SK-N-SH (cell line): ENCODE data around the gene PDE4C. TPM values are rescaled to one million over a fixed set of nuclear protein-coding genes. Genes with fewer than 3 reads are reported as not detected.

Experiments
- CTCF ChIA-PET: fragments of 300-600, 350-600 bp; formaldehyde crosslinking; extraction: SDS; loops from one replicate; lab custom pipeline; 2021; lab: Yijun Ruan, JAX
- POLR2A ChIA-PET: fragments of 350-600 bp; sonication (Branson Sonifier 250); formaldehyde crosslinking; extraction: SDS; loops from one replicate; lab custom pipeline; 2020; ENCODE audit warnings: antibody characterized with exemption, inconsistent platforms; lab: Yijun Ruan, JAX
- DNase-seq: peaks from one replicate; pipeline ENCODE4 v3.0.0; 2012
- H2AFZ ChIP-seq: fragments of 200-600 bp; sonication (generic); 2 replicates; pipeline ENCODE4 v1.8.1; 2016; ENCODE audit warnings: antibody characterized with exemption, mild to moderate bottlenecking, low read depth
- H3F3A ChIP-seq: fragments of 200-600 bp; sonication (generic); replicated peaks from 2 replicates; pipeline ENCODE3; 2016; ENCODE audit warnings: antibody characterized with exemption, mild to moderate bottlenecking; ENCODE audit not compliant: insufficient read depth
- H3K27ac ChIP-seq, 2 experiments: fragments of 200-500 bp in 1 of 2; fragments of 200-600 bp in 1 of 2; sonication (Bioruptor generic) in 1 of 2; sonication (generic), shearing (Covaris generic) in 1 of 2; 2 replicates each; pipeline versions ENCODE4 v1.5.1 to v1.6.1; 2014 to 2016; ENCODE audit warnings: low read depth in 2 of 2, inconsistent platforms in 1 of 2, low read length in 1 of 2, mild to moderate bottlenecking in 1 of 2, mixed read lengths in 1 of 2
- H3K27me3 ChIP-seq: fragments of 200-600 bp; sonication (generic), shearing (Covaris generic); 2 replicates; pipeline ENCODE4 v1.6.1; 2016; ENCODE audit warnings: mixed run types; ENCODE audit not compliant: insufficient read depth
- H3K36me3 ChIP-seq, 2 experiments: fragments of 200-500 bp in 1 of 2; fragments of 200-600 bp in 1 of 2; sonication (Bioruptor generic) in 1 of 2; sonication (generic) in 1 of 2; replicated peaks in 1 of 2; 2 replicates each; pipeline versions ENCODE3 to v1.5.1; 2014 to 2016; ENCODE audit warnings: low read length in 1 of 2, mild to moderate bottlenecking in 1 of 2; ENCODE audit not compliant: insufficient read depth in 2 of 2, control insufficient read depth in 1 of 2
- H3K4me1 ChIP-seq, 2 experiments: fragments of 200-500 bp in 1 of 2; fragments of 200-600 bp in 1 of 2; sonication (Bioruptor generic) in 1 of 2; sonication (generic), shearing (Covaris generic) in 1 of 2; 2 replicates each; pipeline versions ENCODE4 v1.5.1 to v1.6.1; 2014 to 2016; ENCODE audit warnings: low read depth in 1 of 2, low read length in 1 of 2, mixed run types in 1 of 2; ENCODE audit not compliant: insufficient read depth in 2 of 2, control insufficient read depth in 1 of 2
- H3K4me2 ChIP-seq: fragments of 200-600 bp; sonication (generic), shearing (Covaris generic); 2 replicates; pipeline ENCODE4 v1.6.1; 2017; ENCODE audit warnings: mixed run types
- H3K4me3 ChIP-seq, 2 experiments: fragments of 200-500 bp in 1 of 2; fragments of 200-600 bp in 1 of 2; sonication (Bioruptor generic) in 1 of 2; sonication (generic), shearing (Covaris generic) in 1 of 2; 2 replicates each; pipeline versions ENCODE4 v1.5.1 to v1.8.1; 2014 to 2016; ENCODE audit warnings: low read depth in 2 of 2, inconsistent platforms in 1 of 2, low read length in 1 of 2, mild to moderate bottlenecking in 1 of 2, mixed read lengths in 1 of 2, moderate library complexity in 1 of 2
- H3K79me2 ChIP-seq: fragments of 200-600 bp; sonication (generic); 2 replicates; pipeline ENCODE4 v1.8.1; 2017; ENCODE audit warnings: mild to moderate bottlenecking; ENCODE audit not compliant: insufficient read depth
- H3K9ac ChIP-seq: fragments of 200-600 bp; sonication (generic); 2 replicates; pipeline ENCODE4 v1.6.1; 2017; ENCODE audit warnings: mixed run types
- H3K9me2 ChIP-seq: fragments of 200-600 bp; sonication (generic); 2 replicates; pipeline ENCODE4 v1.6.1; 2017; ENCODE audit warnings: mixed run types
- H3K9me3 ChIP-seq: fragments of 200-600 bp; sonication (generic); 2 replicates; pipeline ENCODE4 v1.6.1; 2017; ENCODE audit warnings: mixed run types, mild to moderate bottlenecking, moderate library complexity
- H4K20me1 ChIP-seq: fragments of 200-600 bp; sonication (generic); 2 replicates; pipeline ENCODE4 v1.6.1; 2017; ENCODE audit warnings: mild to moderate bottlenecking, mixed run types; ENCODE audit not compliant: insufficient read depth
- EZH2phosphoT487 ChIP-seq: fragments of 200-600 bp; sonication (generic); IDR thresholded peaks from 2 replicates; pipeline ENCODE4 v1.6.1; 2017; ENCODE audit warnings: low read depth, mixed run types, mild to moderate bottlenecking, antibody characterized with exemption, moderate library complexity, borderline replicate concordance
- FOXJ3 ChIP-seq: sonication (generic); formaldehyde crosslinking; IDR thresholded peaks from 2 replicates; pipeline ENCODE4 v1.5.1; 2020; ENCODE audit warnings: mild to moderate bottlenecking, missing genetic modification reagents
- FOXM1 ChIP-seq: IDR thresholded peaks from 2 replicates; pipeline ENCODE4 v1.4.0; 2012; ENCODE audit warnings: low read depth, mild to moderate bottlenecking
- GATA2 ChIP-seq: sonication (generic); formaldehyde crosslinking; IDR thresholded peaks from 2 replicates; pipeline ENCODE4 v1.5.0; 2020; ENCODE audit warnings: mild to moderate bottlenecking, missing genetic modification reagents
- MXI1 ChIP-seq: IDR thresholded peaks from 2 replicates; pipeline ENCODE4 v1.6.1; 2012; ENCODE audit warnings: mild to moderate bottlenecking, low read depth, low read length, improper control_type of control experiment
- NRF1 ChIP-seq: IDR thresholded peaks from 2 replicates; pipeline ENCODE4 v1.6.1; 2012; ENCODE audit warnings: low read depth, mild to moderate bottlenecking, low read length
- TEAD4 ChIP-seq: IDR thresholded peaks from 2 replicates; pipeline ENCODE4 v1.4.0; 2012; ENCODE audit warnings: mild to moderate bottlenecking, borderline replicate concordance; ENCODE audit not compliant: insufficient read depth
- WGBS: methylation state at CpG from one replicate; pipeline ENCODE4 v1.1.6; 2017; ENCODE audit warnings: low lambda C conversion rate; 5-methylcytosine and 5-hydroxymethylcytosine counted together
- polyA plus RNA-seq, 3 experiments: library from polyadenylated mRNA; depleted of rRNA; stranded (reverse); fragments of >200 nt; gene quantifications; 2 replicates each; pipeline ENCODE4 v1.2.3, GENCODE V29; 2012
- TF ChIP-seq, protein P1 (sequence below): IDR thresholded peaks from 2 replicates; pipeline ENCODE4 v1.4.0; 2012; ENCODE audit warnings: low read depth, borderline replicate concordance

PDE4C gene
- polyA plus RNA-seq, 1 of the 3 experiments (the other 2 are of a cell fraction), result 0.36 TPM

DNA sequence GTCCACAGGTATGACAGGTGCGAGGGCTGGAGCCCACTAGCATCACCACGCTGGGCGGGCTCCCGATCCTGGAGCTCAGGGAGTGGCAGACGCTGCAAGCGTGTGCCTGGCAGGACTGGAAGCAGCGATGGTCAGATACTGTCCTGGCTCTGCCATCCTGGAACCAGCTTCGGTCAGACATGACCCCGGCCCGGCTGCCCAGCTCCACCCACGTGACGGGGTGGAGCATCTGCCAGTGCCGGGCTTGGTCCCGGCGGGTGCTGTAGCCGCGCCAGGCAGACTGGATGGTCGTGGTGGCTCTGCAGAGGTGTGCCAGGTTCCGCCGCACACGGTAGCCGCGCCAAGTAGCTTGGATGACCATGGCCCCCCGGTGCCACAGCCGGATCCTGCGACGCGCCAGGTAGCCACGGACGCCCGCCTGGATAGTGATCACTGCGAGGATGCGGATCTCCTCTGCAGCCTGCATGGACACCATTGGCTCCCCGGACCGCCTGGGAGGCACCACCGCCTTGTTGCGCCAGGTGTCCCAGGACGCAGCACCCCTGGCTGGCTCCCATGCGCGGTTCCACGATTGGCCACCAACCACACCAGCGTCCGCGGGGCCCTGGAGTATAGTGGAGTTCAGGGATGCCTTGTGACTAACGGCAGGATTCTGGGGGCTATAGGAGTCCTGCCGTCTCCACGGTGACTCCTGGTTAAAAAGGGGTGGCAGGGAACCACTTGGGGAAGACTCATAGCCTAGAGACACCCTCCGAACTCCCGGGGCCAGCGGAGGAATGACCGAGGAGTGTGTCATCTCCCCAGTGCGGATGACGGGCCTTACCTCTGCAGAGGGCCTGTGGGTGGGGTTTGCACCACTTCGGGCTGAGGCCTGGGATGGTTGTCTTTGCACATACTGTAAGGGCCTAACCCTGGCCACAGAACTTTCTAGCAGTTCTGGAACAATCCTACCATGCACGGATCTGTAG lies 31.5 kb upstream of the PDE4C start:
- CTCF ChIA-PET, result interaction anchor here (0.8 to 19.4 kb wide), 7 partner anchors 14 to 145 kb away, joined by 3 to 505 read pairs (median 5); partner anchors contain the start of genes IQCN, JUND, MPV17L2 and PDE4C

DNA sequence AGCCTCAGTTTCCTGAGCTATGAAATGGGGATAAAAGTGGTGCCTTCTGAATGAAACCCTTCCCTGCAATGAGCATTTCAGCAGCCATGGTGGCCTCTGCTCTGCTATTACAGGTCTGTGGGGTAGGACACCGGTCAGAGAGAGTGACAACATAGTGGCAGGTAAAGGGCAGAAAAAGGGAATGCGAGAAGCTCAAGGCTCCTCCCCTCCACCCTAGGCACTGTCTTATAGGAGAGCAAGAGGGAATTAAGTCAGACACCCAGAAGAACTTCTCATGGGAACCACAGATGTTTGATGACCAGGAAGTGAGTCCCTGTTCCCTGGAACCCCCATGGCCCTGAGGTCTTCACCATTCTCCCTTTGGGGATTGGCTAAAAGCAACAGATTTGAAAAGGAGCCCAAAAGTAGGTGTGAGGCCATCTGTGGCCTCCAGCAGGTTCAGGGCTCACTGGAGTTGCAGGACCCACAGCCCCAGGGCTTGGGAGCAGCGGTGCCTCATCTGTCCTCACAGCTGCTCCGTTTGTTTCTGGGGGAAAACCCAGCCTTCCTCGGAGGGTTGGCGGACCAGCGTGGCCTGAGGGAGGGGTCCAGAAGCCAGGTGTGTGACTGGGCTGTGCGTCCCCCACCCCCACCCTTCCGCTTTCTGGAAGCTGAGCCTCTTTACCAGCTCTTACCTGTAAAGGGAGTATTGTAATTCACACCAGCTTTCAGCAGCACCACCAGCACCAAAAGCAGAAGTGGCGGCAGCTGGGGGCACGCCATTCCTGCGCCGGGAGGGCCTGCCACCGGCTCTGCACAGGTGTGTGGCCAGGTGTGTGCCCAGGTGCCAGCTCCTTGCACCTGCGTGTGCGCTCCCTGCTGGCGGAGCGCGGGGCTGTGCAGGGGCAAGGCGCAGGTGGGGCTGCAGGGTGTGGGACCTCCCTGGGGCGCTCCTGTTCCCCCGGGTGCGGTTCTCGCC lies 28.6 kb upstream of the PDE4C start:
- no peak overlapping the region for H3K4me3 ChIP-seq

More for the DNA sequence above, 31.5 kb upstream of the PDE4C start:
- Histone ChIP-seq H3K9ac (no peak overlapping the region), H3K79me2 (no peaks in the 10 kb centered on the region), H3K4me1 (no peaks in the 10 kb centered on the region), H3K4me2 (no peak overlapping the region), H3K27me3 (peaks cover 19% of the 10 kb centered on the region), H3K4me3 (no peak overlapping the region), H2AFZ (no peak overlapping the region), H3K36me3 (peaks cover 0 to under 1% of the 10 kb centered on the region in 2 experiments), H3K27ac (no peak overlapping the region), H3K9me3 (no peaks in the 10 kb centered on the region), H3F3A (peaks cover 2% of the 10 kb centered on the region), H3K9me2 (no peaks in the 10 kb centered on the region), H4K20me1 (0 out of 2 replicates have a peak, but pooled peaks cover 2% of the 10 kb centered on the region)
- no peak for DNase-seq
- no peak for TF ChIP-seq TEAD4
- no peak for TF ChIP-seq EZH2phosphoT487
- no peak for TF ChIP-seq FOXM1
- no peak for TF ChIP-seq GATA2
- no peak for TF ChIP-seq NRF1
- POLR2A ChIA-PET, result interaction anchor here (1.9 kb wide), 1 partner anchor 22 kb away, joined by 4 read pairs; no protein-coding TSS in a partner anchor
- 78% methylated on average over 23 of the region's 55 CpGs for WGBS

More for the DNA sequence above, 28.6 kb upstream of the PDE4C start:
- Histone ChIP-seq H3K9me2 (no peaks in the 10 kb centered on the region), H2AFZ (no peak overlapping the region), H4K20me1 (0 out of 2 replicates have a peak, but pooled peaks cover under 1% of the 10 kb centered on the region), H3K9me3 (no peaks in the 10 kb centered on the region), H3F3A (peaks cover 3% of the 10 kb centered on the region), H3K36me3 (no peaks in the 10 kb centered on the region), H3K27ac (no peak overlapping the region), H3K27me3 (peaks cover 19% of the 10 kb centered on the region), H3K4me2 (no peak overlapping the region), H3K4me1 (no peaks in the 10 kb centered on the region), H3K79me2 (no peaks in the 10 kb centered on the region), H3K9ac (no peak overlapping the region)
- 6% methylated on average over 8 of the region's 24 CpGs for WGBS
- ChIA-PET POLR2A (interaction anchor here (0.6 to 0.9 kb wide), 2 partner anchors 19 to 120 kb away, joined by 3 to 4 read pairs; partner anchors contain the start of gene IQCN), CTCF (interaction anchor here (0.6 to 19.4 kb wide), 18 partner anchors 8 to 247 kb away, joined by 3 to 505 read pairs (median 5); partner anchors contain the start of genes JUND, MPV17L2, PDE4C and RAB3A)
- no peak for TF ChIP-seq MXI1
- no peak for TF ChIP-seq FOXJ3 (CRISPR knock-in tag)
- TF ChIP-seq, protein P1, sequence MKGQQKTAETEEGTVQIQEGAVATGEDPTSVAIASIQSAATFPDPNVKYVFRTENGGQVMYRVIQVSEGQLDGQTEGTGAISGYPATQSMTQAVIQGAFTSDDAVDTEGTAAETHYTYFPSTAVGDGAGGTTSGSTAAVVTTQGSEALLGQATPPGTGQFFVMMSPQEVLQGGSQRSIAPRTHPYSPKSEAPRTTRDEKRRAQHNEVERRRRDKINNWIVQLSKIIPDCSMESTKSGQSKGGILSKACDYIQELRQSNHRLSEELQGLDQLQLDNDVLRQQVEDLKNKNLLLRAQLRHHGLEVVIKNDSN, result no peak
- DNase-seq, result no peak
